DND-41 (cell line): ENCODE measurements around the gene CMTM7.

Experiments
- CTCF ChIP-seq: IDR thresholded peaks from 2 replicates; pipeline ENCODE4 v1.5.1; 2012; ENCODE audit warnings: borderline replicate concordance, low read length, moderate library complexity, mild to moderate bottlenecking; ENCODE audit not compliant: poor library complexity, severe bottlenecking; ENCODE audit errors: extremely low read depth
- EZH2 ChIP-seq: IDR thresholded peaks from 3 replicates; pipeline ENCODE4 v1.6.1; 2012; ENCODE audit warnings: borderline replicate concordance, low read depth, mild to moderate bottlenecking, moderate library complexity, low read length, inconsistent platforms; ENCODE audit not compliant: severe bottlenecking

- TF ChIP-seq CTCF (no peak), EZH2 (no peak)
Measured at GRCh38 chr3:32419742-32420125, 28.1 kb downstream of the CMTM7 start.
